Subcutaneous abdominal adipose tissue (tissue), 5 donors: Measurements from ENCODE around the gene PDGFB.

Experiments used
- H3K27ac ChIP-seq: one replicate; pipeline ENCODE4 v1.7.0; 2013; ENCODE audit warnings: low read depth, mild to moderate bottlenecking, inconsistent platforms, low read length, moderate library complexity
- H3K27me3 ChIP-seq, 5 donors: one replicate each; pipeline ENCODE4 v1.7.0; 2013; ENCODE audit warnings: low read length in 5 of 5, inconsistent platforms in 1 of 5; ENCODE audit not compliant: control insufficient read depth in 5 of 5, insufficient read depth in 4 of 5
- H3K36me3 ChIP-seq, 5 donors: one replicate each; pipeline ENCODE4 v1.7.0; 2013; ENCODE audit warnings: low read length in 5 of 5; ENCODE audit not compliant: control insufficient read depth in 5 of 5, insufficient read depth in 5 of 5
- H3K4me1 ChIP-seq, 5 donors: one replicate each; pipeline ENCODE4 v1.7.0; 2013; ENCODE audit warnings: low read length in 5 of 5, mild to moderate bottlenecking in 3 of 5, moderate library complexity in 1 of 5; ENCODE audit not compliant: control insufficient read depth in 5 of 5, insufficient read depth in 5 of 5
- H3K4me3 ChIP-seq, 5 donors: one replicate each; pipeline ENCODE4 v1.7.0; 2013; ENCODE audit warnings: low read length in 5 of 5, low read depth in 1 of 5
- H3K9ac ChIP-seq, 5 donors: one replicate each; pipeline ENCODE4 v1.7.0; 2013; ENCODE audit warnings: low read length in 5 of 5, mild to moderate bottlenecking in 4 of 5, moderate library complexity in 3 of 5
- H3K9me3 ChIP-seq, 5 donors: one replicate each; pipeline ENCODE4 v1.7.0; 2013; ENCODE audit warnings: low read length in 5 of 5; ENCODE audit not compliant: control insufficient read depth in 5 of 5
- donor health status: healthy.
- donor health status: healthy.
- donor health status: healthy.
- donor health status: healthy.
- donor health status: healthy.

Gene PDGFB

GRCh38 chr22:39178206-39179111, 66.3 kb downstream of the PDGFB start:
- Histone ChIP-seq H3K27ac (peak overlapping the region; percentile 77), H3K4me3 (no peak overlapping the region)

GRCh38 chr22:39177791-39178190, 67.0 kb downstream of the PDGFB start:
- Histone ChIP-seq H3K4me3 (no peak overlapping the region), H3K27ac (peak overlapping the region; percentile 77), H3K27me3 (no peaks in the 10 kb centered on the region), H3K36me3 (no peaks in the 10 kb centered on the region), H3K4me1 (peaks cover 12 to 68% (median 51%) of the 10 kb centered on the region in 5 donors), H3K9ac (peak overlapping the region in 1 of 5 donors; percentile 64), H3K9me3 (peaks cover 0 to 8% (median 6%) of the 10 kb centered on the region in 5 donors)

More at GRCh38 chr22:39178206-39179111, 66.3 kb downstream of the PDGFB start:
- Histone ChIP-seq H3K9me3 (peaks cover 0 to 8% (median 6%) of the 10 kb centered on the region in 5 donors), H3K36me3 (no peaks in the 10 kb centered on the region), H3K4me1 (peaks cover 12 to 62% (median 44%) of the 10 kb centered on the region in 5 donors), H3K27me3 (no peaks in the 10 kb centered on the region), H3K9ac (no peak overlapping the region)

- peaks cover 12 to 71% (median 51%) of the 10 kb centered on the region in 5 donors for H3K4me1 ChIP-seq
- H3K9ac ChIP-seq, result peak overlapping the region in 1 of 5 donors; percentile 64
- no peak overlapping the region for H3K4me3 ChIP-seq
- peak overlapping the region; percentile 77 for H3K27ac ChIP-seq
- peaks cover 0 to 8% (median 5%) of the 10 kb centered on the region in 5 donors for H3K9me3 ChIP-seq
- H3K27me3 ChIP-seq, result no peaks in the 10 kb centered on the region
- no peaks in the 10 kb centered on the region for H3K36me3 ChIP-seq
These were observed 67.4 kb downstream of the PDGFB start for GRCh38 chr22:39177456-39177775.

- Histone ChIP-seq H3K4me3 (no peak overlapping the region), H3K9ac (peak overlapping the region in 1 of 5 donors; percentile 64), H3K4me1 (peaks cover 12 to 76% (median 51%) of the 10 kb centered on the region in 5 donors), H3K9me3 (peaks cover 0 to 6% (median 4%) of the 10 kb centered on the region in 5 donors), H3K27ac (peak overlapping the region; percentile 77), H3K36me3 (no peaks in the 10 kb centered on the region), H3K27me3 (no peaks in the 10 kb centered on the region)
These were observed 67.9 kb downstream of the PDGFB start for GRCh38 chr22:39176714-39177455.

GRCh38 chr22:39176143-39176713, 68.6 kb downstream of the PDGFB start:
- Histone ChIP-seq H3K27ac (peak overlapping the region; percentile 77), H3K4me3 (peak overlapping the region in 3 of 5 donors; percentile 4 to 33 (median 23)), H3K4me1 (peaks cover 13 to 82% (median 57%) of the 10 kb centered on the region in 5 donors), H3K27me3 (peaks cover 0 to under 1% (median 0%) of the 10 kb centered on the region in 5 donors), H3K36me3 (no peaks in the 10 kb centered on the region), H3K9ac (peak overlapping the region in 3 of 5 donors; percentile 20 to 72 (median 62)), H3K9me3 (no peaks in the 10 kb centered on the region)

- Histone ChIP-seq H3K9ac (peak overlapping the region in 3 of 5 donors; percentile 20 to 72 (median 62)), H3K9me3 (no peaks in the 10 kb centered on the region), H3K4me3 (peak overlapping the region in 3 of 5 donors; percentile 4 to 33 (median 23)), H3K27me3 (peaks cover 0 to 3% (median 0%) of the 10 kb centered on the region in 5 donors), H3K4me1 (peaks cover 14 to 87% (median 62%) of the 10 kb centered on the region in 5 donors), H3K27ac (peak overlapping the region; percentile 77), H3K36me3 (no peaks in the 10 kb centered on the region)
These were observed 69.2 kb downstream of the PDGFB start for GRCh38 chr22:39175353-39176142.

GRCh38 chr22:39174498-39175352, 70.1 kb downstream of the PDGFB start:
- H3K36me3 ChIP-seq, result no peaks in the 10 kb centered on the region
- H3K27ac ChIP-seq, result peak overlapping the region; percentile 77
- H3K4me1 ChIP-seq, result peaks cover 14 to 86% (median 62%) of the 10 kb centered on the region in 5 donors
- H3K4me3 ChIP-seq, result peak overlapping the region in 2 of 5 donors; percentile 39 to 40
- H3K9me3 ChIP-seq, result no peaks in the 10 kb centered on the region
- peaks cover 0 to 5% (median 3%) of the 10 kb centered on the region in 5 donors for H3K27me3 ChIP-seq
- peak overlapping the region in 3 of 5 donors; percentile 40 to 72 (median 62) for H3K9ac ChIP-seq

GRCh38 chr22:39173787-39174497, 70.8 kb downstream of the PDGFB start:
- H3K9ac ChIP-seq, result peak overlapping the region in 2 of 5 donors; percentile 17 to 40
- no peaks in the 10 kb centered on the region for H3K36me3 ChIP-seq
- H3K4me3 ChIP-seq, result peak overlapping the region in 2 of 5 donors; percentile 39 to 40
- H3K4me1 ChIP-seq, result peaks cover 14 to 78% (median 62%) of the 10 kb centered on the region in 5 donors
- H3K9me3 ChIP-seq, result no peaks in the 10 kb centered on the region
- H3K27ac ChIP-seq, result peak overlapping the region; percentile 77
- peaks cover 0 to 9% (median 3%) of the 10 kb centered on the region in 5 donors for H3K27me3 ChIP-seq
